ENCODE data around the gene PRR23E. TPM values are rescaled to one million over a fixed set of nuclear protein-coding genes. Genes with fewer than 3 reads are reported as not detected.

The PRR23E gene
- total and polyA plus RNA-seq, 2 experiments from 2014 or later, result not detected

DNA sequence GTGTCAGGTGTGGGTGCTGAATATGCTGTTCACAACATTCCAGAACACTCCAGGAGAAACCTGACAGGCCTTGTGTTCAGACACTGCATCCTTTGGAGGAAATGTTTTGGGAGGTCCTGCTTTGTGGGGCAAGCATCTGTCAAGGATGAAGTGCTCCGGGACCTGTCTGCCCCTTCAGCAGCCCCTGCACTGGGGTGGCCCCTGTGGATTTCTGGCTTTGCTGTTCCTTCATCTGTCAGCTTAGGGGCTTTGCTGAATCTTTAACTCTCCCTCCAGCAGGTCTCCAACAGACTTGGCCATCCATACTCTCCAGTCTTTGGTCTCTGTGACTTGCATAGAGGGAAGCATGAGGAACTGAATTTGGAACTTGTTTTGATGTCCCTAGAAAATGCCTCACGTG is 3.1 kb downstream of the PRR23E start (continued):
- TF ChIP-seq, protein P1, sequence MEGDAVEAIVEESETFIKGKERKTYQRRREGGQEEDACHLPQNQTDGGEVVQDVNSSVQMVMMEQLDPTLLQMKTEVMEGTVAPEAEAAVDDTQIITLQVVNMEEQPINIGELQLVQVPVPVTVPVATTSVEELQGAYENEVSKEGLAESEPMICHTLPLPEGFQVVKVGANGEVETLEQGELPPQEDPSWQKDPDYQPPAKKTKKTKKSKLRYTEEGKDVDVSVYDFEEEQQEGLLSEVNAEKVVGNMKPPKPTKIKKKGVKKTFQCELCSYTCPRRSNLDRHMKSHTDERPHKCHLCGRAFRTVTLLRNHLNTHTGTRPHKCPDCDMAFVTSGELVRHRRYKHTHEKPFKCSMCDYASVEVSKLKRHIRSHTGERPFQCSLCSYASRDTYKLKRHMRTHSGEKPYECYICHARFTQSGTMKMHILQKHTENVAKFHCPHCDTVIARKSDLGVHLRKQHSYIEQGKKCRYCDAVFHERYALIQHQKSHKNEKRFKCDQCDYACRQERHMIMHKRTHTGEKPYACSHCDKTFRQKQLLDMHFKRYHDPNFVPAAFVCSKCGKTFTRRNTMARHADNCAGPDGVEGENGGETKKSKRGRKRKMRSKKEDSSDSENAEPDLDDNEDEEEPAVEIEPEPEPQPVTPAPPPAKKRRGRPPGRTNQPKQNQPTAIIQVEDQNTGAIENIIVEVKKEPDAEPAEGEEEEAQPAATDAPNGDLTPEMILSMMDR (conservative IDR thresholded peaks at IDR 0.05; ENCODE audit: low read depth in 2 of 2), result no peak
- TF ChIP-seq STAT1 (IDR thresholded peaks at IDR 0.05; ENCODE audit: unreplicated experiment), result no peak

DNA sequence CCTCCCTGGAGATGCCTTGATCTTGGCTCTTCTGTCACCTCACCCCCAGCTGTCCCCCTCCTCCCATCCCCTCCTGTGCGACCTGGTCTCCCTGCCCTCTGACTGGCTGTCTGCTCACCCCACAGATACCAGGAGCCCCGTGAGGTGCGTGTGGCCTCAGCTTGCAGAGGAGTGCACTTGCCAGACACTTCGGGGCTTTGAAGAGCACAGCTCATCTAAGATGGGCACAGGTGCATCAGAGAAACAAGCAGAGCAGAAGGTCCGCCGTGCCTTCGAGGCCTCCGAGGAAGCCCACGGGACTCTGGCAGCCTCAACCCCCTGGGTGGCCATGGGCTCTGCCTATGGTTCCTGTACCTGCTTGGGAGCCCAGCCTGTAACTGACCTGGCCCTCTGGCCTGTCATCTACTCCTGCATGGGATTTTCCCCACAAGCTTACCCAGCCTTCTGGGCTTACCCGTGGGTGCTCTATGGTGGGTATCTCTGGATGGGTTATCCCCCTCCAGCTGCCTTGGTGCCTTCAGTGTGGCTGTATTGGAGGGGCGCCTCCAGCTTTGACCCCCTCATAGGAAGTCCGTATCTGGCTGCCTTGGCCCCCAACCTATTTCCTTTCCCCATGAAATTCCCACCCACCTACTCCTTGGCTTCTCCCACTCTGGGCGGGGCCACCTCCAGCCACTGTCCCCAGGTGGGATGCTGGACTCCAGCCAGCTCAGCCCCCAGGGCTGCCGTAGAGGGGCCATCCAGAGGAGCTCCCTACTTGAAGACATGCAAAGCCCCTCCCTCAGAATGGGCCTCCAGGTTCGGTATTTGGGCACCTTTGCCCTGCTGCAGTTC is 3.8 kb downstream of the PRR23E start:
- H3K9me3 Mint-ChIP-seq, result peaks cover 6% of the 10 kb centered on the region
- Histone ChIP-seq H3K4me3 (no peak overlapping the region), H3K36me3 (ENCODE audit: insufficient read depth) (no peaks in the 10 kb centered on the region), H3K4me2 (no peak overlapping the region), H3K4me1 (ENCODE audit: insufficient read depth) (no peaks in the 10 kb centered on the region), H3K27me3 (ENCODE audit: insufficient read depth) (no peaks in the 10 kb centered on the region), H3K27ac (ENCODE audit: low read depth) (no peak overlapping the region), H3K79me2 (replicated peaks; ENCODE audit: insufficient read depth) (no peaks in the 10 kb centered on the region), H2AFZ (no peak overlapping the region), H4K20me1 (replicated peaks; ENCODE audit: insufficient read depth) (no peaks in the 10 kb centered on the region), H3K9me2 (ENCODE audit: insufficient read depth) (no peaks in the 10 kb centered on the region), H3F3A (replicated peaks; ENCODE audit: low read depth) (no peaks in the 10 kb centered on the region)
- no peak overlapping the region for H3K4me3 Mint-ChIP-seq
- H3K27ac Mint-ChIP-seq, result no peak overlapping the region
- TF ChIP-seq, protein P1 (conservative IDR thresholded peaks at IDR 0.05; ENCODE audit: low read depth in 2 of 2), result no peak
- TF ChIP-seq, protein P2, sequence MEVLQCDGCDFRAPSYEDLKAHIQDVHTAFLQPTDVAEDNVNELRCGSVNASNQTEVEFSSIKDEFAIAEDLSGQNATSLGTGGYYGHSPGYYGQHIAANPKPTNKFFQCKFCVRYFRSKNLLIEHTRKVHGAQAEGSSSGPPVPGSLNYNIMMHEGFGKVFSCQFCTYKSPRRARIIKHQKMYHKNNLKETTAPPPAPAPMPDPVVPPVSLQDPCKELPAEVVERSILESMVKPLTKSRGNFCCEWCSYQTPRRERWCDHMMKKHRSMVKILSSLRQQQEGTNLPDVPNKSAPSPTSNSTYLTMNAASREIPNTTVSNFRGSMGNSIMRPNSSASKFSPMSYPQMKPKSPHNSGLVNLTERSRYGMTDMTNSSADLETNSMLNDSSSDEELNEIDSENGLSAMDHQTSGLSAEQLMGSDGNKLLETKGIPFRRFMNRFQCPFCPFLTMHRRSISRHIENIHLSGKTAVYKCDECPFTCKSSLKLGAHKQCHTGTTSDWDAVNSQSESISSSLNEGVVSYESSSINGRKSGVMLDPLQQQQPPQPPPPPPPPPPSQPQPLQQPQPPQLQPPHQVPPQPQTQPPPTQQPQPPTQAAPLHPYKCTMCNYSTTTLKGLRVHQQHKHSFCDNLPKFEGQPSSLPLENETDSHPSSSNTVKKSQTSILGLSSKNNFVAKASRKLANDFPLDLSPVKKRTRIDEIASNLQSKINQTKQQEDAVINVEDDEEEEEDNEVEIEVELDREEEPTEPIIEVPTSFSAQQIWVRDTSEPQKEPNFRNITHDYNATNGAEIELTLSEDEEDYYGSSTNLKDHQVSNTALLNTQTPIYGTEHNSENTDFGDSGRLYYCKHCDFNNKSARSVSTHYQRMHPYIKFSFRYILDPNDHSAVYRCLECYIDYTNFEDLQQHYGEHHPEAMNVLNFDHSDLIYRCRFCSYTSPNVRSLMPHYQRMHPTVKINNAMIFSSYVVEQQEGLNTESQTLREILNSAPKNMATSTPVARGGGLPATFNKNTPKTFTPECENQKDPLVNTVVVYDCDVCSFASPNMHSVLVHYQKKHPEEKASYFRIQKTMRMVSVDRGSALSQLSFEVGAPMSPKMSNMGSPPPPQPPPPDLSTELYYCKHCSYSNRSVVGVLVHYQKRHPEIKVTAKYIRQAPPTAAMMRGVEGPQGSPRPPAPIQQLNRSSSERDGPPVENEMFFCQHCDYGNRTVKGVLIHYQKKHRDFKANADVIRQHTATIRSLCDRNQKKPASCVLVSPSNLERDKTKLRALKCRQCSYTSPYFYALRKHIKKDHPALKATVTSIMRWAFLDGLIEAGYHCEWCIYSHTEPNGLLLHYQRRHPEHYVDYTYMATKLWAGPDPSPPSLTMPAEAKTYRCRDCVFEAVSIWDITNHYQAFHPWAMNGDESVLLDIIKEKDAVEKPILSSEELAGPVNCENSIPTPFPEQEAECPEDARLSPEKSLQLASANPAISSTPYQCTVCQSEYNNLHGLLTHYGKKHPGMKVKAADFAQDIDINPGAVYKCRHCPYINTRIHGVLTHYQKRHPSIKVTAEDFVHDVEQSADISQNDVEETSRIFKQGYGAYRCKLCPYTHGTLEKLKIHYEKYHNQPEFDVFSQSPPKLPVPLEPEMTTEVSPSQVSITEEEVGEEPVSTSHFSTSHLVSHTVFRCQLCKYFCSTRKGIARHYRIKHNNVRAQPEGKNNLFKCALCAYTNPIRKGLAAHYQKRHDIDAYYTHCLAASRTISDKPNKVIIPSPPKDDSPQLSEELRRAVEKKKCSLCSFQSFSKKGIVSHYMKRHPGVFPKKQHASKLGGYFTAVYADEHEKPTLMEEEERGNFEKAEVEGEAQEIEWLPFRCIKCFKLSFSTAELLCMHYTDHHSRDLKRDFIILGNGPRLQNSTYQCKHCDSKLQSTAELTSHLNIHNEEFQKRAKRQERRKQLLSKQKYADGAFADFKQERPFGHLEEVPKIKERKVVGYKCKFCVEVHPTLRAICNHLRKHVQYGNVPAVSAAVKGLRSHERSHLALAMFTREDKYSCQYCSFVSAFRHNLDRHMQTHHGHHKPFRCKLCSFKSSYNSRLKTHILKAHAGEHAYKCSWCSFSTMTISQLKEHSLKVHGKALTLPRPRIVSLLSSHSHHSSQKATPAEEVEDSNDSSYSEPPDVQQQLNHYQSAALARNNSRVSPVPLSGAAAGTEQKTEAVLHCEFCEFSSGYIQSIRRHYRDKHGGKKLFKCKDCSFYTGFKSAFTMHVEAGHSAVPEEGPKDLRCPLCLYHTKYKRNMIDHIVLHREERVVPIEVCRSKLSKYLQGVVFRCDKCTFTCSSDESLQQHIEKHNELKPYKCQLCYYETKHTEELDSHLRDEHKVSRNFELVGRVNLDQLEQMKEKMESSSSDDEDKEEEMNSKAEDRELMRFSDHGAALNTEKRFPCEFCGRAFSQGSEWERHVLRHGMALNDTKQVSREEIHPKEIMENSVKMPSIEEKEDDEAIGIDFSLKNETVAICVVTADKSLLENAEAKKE (CRISPR knock-in tag; IDR thresholded peaks at IDR 0.05), result no peak
- DNase-seq (ENCODE audit: low spot score) (no peak), ATAC-seq (no peak)
- peaks cover 3% of the 10 kb centered on the region for H3K27me3 Mint-ChIP-seq (ENCODE audit: insufficient read depth, low read depth, poor library complexity)
- peaks cover 6% of the 10 kb centered on the region; the same call in 2 of the 3 replicates for H3K4me1 Mint-ChIP-seq
- no peaks in the 10 kb centered on the region for H3K36me3 Mint-ChIP-seq (ENCODE audit: low read depth)

All from GM23338 (cell line).